Measurements from ENCODE around the gene NUP210. TPM values are rescaled to one million over a fixed set of nuclear protein-coding genes. Genes with fewer than 3 reads are reported as not detected.
A peak's percentile ranks its signal among the peaks of the same experiment; 100 is the strongest.

Gene NUP210
- total and polyA plus RNA-seq, 2 of the 13 experiments (the other 11 are each of a cell fraction or from before 2014, with no cell fraction given) = 31.6 to 35.2 TPM

- Histone ChIP-seq H3K36me3 (replicated peaks in 1 of 2; ENCODE audit: control insufficient read depth in 1 of 2, insufficient read depth in 2 of 2, low read length in 2 of 2) (peaks cover 36 to 82% of the 10 kb centered on the region in 2 experiments), H3K4me2 (ENCODE audit: low read depth, low read length) (no peak overlapping the region), H3K27me3 (ENCODE audit: control insufficient read depth in 1 of 2, insufficient read depth in 2 of 2, low read length in 2 of 2) (no peaks in the 10 kb centered on the region), H3K4me1 (ENCODE audit: insufficient read depth, low read length) (no peaks in the 10 kb centered on the region), H3K9ac (ENCODE audit: insufficient read depth, low read depth, low read length) (no peak overlapping the region), H3K9me3 (ENCODE audit: low read length) (no peaks in the 10 kb centered on the region), H2AFZ (ENCODE audit: low read length) (no peak overlapping the region), H3K27ac (ENCODE audit: extremely low read length, insufficient read depth, low read length) (no peak overlapping the region), H4K20me1 (ENCODE audit: insufficient read depth, low read length) (no peaks in the 10 kb centered on the region), H3K79me2 (ENCODE audit: insufficient read depth, low read length) (no peaks in the 10 kb centered on the region), H3K4me3 (replicated peaks in 1 of 3; ENCODE audit: insufficient read depth in 1 of 3, low read depth in 2 of 3, low read length in 3 of 3) (no peak overlapping the region)
- in situ Hi-C loops (cut with HindIII; ENCODE audit: extremely low pct_ligation_motif_present, low pct_unique_long_range_greater_than_20kb) = no loop called here
- TF ChIP-seq ZNF776 (CRISPR knock-in tag; IDR thresholded peaks at IDR 0.05) = no peak
- peak; percentile 30 for TF ChIP-seq AGO2 (optimal IDR thresholded peaks at IDR 0.05; ENCODE audit: low read depth, low read length)
- CTCF ChIA-PET (ENCODE audit: low intra/inter-chr PET ratio, low total read pairs) = no interaction called here
- POLR2A ChIA-PET = no interaction called here
- FAIRE-seq (no peak), ATAC-seq (no peak), DNase-seq (ENCODE audit: low spot score) (no peak)
- intact Hi-C loops (cut with micrococcal nuclease; ENCODE audit: unreplicated experiment) = no loop called here
- WGBS (ENCODE audit: low lambda C conversion rate) = 90% methylated on average over 4 of the region's 4 CpGs
- no TSS peak for BruUV-seq (replicated peaks)
Measured at GRCh38 chr3:13372126-13372525, 48.0 kb downstream of the NUP210 start.

- Histone ChIP-seq H3K4me1 (ENCODE audit: insufficient read depth, low read length) (no peaks in the 10 kb centered on the region), H3K9me3 (ENCODE audit: low read length) (no peaks in the 10 kb centered on the region), H3K27me3 (ENCODE audit: control insufficient read depth in 1 of 2, insufficient read depth in 2 of 2, low read length in 2 of 2) (no peaks in the 10 kb centered on the region), H3K4me2 (ENCODE audit: low read depth, low read length) (no peak overlapping the region), H4K20me1 (ENCODE audit: insufficient read depth, low read length) (no peaks in the 10 kb centered on the region), H3K9ac (ENCODE audit: insufficient read depth, low read depth, low read length) (no peak overlapping the region), H3K4me3 (replicated peaks in 1 of 3; ENCODE audit: insufficient read depth in 1 of 3, low read depth in 2 of 3, low read length in 3 of 3) (no peak overlapping the region), H3K36me3 (replicated peaks in 1 of 2; ENCODE audit: control insufficient read depth in 1 of 2, insufficient read depth in 2 of 2, low read length in 2 of 2) (peaks cover 36 to 75% of the 10 kb centered on the region in 2 experiments), H3K79me2 (ENCODE audit: insufficient read depth, low read length) (no peaks in the 10 kb centered on the region), H2AFZ (ENCODE audit: low read length) (no peak overlapping the region), H3K27ac (ENCODE audit: extremely low read length, insufficient read depth, low read length) (no peak overlapping the region)
- TF ChIP-seq ZNF180 (CRISPR knock-in tag; IDR thresholded peaks at IDR 0.05; ENCODE audit: borderline replicate concordance, low read depth) (no peak), ZFYVE20 (CRISPR knock-in tag; IDR thresholded peaks at IDR 0.05; ENCODE audit: borderline replicate concordance, low read depth) (no peak), ZNF292 (CRISPR knock-in tag; IDR thresholded peaks at IDR 0.05; ENCODE audit: borderline replicate concordance, low read depth) (no peak), AGO2 (optimal IDR thresholded peaks at IDR 0.05; ENCODE audit: low read depth, low read length) (peak; percentile 31), ZNF629 (CRISPR knock-in tag; conservative IDR thresholded peaks at IDR 0.05) (peak; percentile 51)
- CTCF ChIA-PET (ENCODE audit: low intra/inter-chr PET ratio, low total read pairs) = no interaction called here
- intact Hi-C loops (cut with micrococcal nuclease; ENCODE audit: unreplicated experiment) (no loop called here), in situ Hi-C loops (cut with HindIII; ENCODE audit: extremely low pct_ligation_motif_present, low pct_unique_long_range_greater_than_20kb) (no loop called here)
- no peak for ATAC-seq
- no peak for DNase-seq (ENCODE audit: low spot score)
- no peak for FAIRE-seq
- POLR2A ChIA-PET = no interaction called here
- WGBS (ENCODE audit: low lambda C conversion rate) = 98% methylated on average over 9 of the region's 17 CpGs
- no TSS peak for BruUV-seq (replicated peaks)
Measured at GRCh38 chr3:13371100-13372075, 48.7 kb downstream of the NUP210 start.

All from HepG2 (cell line).